GM12873 (cell line): ENCODE data around the gene IGSF22.

Source experiments
- TF ChIP-seq, protein P1 (sequence below): IDR thresholded peaks from 2 replicates; pipeline ENCODE4 v1.5.1; 2012; ENCODE audit warnings: low read depth, mild to moderate bottlenecking, moderate library complexity, low read length, control low read depth; ENCODE audit not compliant: insufficient read depth; ENCODE audit errors: missing control alignments

Gene IGSF22

DNA sequence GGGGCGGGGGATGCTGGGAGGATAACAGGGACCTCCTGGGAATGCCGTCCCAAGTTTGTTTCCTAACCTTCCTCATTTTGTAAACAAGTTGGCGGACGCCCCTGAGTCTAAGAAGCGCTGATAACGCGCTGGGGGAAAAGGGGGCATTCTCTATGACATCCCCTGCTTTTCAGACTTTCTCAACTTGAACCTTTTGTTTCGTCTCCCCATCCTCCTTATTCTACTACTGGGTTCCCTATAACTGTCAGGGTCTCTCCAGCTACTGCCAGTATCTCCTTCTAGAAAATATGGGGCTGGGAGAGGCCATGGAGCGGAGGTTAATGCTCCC lies 26.8 kb downstream of the IGSF22 start:
- TF ChIP-seq, protein P1, sequence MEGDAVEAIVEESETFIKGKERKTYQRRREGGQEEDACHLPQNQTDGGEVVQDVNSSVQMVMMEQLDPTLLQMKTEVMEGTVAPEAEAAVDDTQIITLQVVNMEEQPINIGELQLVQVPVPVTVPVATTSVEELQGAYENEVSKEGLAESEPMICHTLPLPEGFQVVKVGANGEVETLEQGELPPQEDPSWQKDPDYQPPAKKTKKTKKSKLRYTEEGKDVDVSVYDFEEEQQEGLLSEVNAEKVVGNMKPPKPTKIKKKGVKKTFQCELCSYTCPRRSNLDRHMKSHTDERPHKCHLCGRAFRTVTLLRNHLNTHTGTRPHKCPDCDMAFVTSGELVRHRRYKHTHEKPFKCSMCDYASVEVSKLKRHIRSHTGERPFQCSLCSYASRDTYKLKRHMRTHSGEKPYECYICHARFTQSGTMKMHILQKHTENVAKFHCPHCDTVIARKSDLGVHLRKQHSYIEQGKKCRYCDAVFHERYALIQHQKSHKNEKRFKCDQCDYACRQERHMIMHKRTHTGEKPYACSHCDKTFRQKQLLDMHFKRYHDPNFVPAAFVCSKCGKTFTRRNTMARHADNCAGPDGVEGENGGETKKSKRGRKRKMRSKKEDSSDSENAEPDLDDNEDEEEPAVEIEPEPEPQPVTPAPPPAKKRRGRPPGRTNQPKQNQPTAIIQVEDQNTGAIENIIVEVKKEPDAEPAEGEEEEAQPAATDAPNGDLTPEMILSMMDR, result no peak

DNA sequence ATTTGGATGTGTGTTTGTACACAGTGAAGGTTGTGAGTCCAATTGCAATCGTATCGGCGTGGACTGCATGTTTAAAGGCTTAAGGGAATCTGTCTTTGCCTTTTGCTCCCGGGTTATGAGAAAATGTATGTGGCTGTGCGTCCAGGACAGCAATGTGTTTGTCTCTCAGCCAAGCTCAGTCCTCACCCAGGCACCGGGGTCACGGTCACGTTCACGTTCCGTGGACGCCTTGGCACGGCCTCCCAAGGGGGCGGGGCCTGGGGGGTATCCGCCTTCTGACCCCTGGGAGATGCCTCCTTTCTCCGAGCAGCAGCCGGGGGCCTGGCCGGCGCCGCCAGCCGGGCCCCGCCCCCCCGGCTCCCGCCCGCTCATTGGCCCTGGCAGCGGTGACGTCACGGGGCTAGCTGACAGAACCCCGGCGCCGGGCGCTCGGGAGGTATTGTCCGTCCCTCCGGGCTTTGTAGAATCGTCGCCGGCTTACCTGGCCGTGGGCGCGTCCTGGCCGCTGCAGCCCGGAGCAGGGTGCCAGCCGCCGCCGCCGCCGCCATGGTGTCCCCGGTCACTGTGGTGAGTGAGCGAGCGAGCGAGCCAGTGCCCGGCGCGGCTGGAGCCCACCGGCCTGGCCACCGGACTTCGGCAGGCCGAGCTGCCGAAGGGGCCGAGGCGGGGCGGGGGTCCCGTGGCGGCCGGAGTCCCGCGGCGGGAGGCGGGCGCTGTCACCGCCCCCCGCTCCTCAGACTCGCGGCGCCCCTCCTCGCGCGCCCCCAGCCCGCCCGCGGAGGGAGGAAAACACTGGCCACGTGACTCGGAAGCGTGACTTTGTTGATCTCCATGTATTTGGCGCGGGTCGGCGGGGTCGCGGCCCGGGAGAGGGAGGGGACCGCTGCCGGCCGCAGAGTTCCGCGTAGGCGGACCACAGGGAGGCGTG lies 27.4 kb downstream of the IGSF22 start, which contains the start of gene TMEM86A:
TMEM86A (plus strand) TSS at position 439 of the 928 bp plus-strand sequence; CDS start at position 547, 108 bp downstream.
- TF ChIP-seq, protein P1, result no peak

DNA sequence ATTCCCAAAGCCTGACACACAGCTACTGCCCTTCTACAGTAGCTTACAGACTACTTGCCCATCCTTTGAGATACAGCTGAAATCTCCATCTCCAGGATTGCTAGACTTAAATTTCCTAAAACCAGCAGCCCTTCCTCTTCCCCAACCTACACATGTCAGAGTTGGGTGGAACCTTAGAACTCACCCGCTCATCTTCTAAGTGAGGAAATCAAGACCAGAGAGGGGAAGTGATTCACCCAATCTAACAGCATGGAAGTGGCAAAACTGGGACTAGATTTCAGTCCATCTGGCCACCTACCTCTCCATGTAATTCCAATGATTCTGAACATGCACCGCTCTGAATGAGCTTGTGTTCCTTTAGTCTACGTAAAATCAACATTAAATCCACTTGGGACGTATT lies 28.4 kb downstream of the IGSF22 start:
- TF ChIP-seq, protein P1, result no peak

DNA sequence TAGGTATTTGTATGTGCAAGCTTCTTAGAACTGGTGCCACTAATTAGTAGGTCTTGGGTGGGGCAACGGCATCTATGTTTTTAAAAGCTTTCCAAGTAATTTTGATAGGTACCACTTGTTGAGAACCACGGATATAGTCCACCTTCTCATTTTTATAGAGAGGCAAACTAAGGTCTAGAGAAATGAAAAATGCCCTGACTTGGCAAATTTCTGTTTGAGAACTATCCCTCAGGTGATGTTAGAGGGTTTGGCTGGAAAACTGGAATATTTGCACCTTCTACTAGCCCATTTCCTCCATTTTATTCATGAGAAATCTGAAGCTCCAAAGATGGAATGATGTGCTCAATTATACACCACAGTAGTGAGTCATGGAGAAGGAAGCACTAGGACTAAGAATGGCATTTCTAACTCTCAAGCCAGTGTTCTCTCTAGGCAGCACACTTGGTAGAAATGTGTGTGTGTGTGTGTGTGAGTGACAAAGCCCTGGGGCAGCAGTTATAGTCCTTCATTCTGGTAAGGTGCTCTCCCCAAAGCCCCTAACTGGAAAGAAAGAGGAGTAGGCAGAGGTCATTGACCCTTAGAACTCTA lies 29.3 kb downstream of the IGSF22 start:
- TF ChIP-seq, protein P1, result no peak

DNA sequence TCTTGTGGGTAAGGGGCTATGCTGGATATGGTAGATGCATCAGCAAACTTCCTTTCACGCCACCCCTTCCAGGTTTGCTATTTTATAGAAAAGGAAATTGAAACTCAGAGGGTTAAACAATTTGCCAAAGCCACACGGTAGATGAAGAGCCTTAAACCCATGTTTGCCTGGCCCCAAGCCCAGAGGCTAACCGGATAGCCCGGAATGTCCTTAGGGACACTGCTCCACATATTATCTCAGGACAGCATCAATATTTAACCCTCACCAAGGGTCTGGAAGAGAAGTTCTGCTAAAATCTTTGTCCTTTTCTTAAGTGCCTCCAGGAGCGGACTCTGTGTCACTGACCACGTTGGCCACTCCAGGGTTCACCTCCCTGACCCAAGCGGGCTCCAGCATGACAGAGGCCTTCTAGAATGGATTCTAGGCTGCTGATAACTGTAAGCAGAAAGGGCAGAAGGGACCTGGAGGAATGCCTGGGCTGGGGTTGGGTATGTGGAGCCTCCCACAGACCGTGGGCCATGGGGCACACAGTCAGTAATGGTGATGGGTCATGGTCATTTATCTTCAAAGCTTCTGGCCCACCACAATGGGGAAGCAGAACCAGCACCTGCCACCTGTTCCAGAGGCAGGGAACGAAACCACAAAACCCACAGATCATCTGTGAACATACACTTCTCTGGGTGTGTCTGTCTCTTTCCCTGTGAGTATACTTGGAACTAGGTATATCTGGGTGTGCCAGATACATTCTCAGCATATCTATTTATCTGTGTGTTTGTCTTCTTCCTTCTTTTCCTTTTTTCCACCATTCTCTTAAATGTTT lies 32.8 kb downstream of the IGSF22 start:
- TF ChIP-seq, protein P1, result no peak

DNA sequence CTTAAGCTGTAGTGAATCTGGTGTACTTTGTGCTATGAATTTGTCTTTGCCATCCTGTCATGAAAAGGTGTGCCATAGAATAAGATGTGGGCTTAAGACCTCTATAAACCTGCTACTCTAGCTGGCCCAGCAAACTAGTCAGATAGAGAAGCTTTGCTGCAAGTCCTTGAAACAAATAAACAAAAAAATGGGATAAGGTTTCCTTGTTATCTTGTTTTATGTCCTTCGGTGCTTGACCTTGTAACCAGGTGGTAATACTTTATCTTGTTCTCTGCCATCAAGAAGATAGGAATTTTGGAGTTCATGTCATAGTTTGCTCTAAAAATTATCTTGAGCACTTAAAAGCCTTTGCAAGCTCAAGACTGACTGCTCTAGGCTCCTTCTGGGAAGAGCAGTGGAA lies 41.7 kb downstream of the IGSF22 start:
- TF ChIP-seq, protein P1, result no peak

DNA sequence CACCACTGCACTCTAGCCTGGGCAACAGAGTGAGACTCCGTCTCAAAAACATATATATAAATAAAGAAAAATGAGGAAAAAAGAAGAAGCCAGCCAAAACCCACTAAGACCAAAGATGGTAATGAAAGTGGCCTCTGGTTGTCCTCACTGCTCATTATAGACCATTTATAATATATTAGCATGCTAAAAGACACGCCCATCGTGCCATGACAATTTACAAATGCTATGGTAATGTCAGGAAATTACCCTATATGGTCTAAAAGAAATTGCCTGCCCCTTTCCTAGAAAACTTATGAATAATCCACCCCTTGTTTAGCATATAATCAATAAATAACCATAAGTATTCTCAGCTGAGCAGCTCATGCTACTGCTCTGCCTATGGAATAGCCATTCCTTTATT lies 43.5 kb downstream of the IGSF22 start:
- TF ChIP-seq, protein P1, result no peak
